Panc1 (cell line): Measurements from ENCODE around the gene RAPGEF1. TPM values are rescaled to one million over a fixed set of nuclear protein-coding genes. Genes with fewer than 3 reads are reported as not detected.

Source experiments
- ATAC-seq: fragments of 200-7000 bp; cut with Tn5 transposase; 2 replicates; pipeline ENCODE4 v1.9.1; 2020; ENCODE audit warnings: mild to moderate bottlenecking, moderate library complexity
- BruUV-seq: library from RNA; stranded (reverse); fragments of 400-500 nt; replicated peaks from 2 replicates; lab custom pipeline; 2021; lab: Mats Ljungman, UMichigan
- CTCF ChIA-PET: fragments of 300-600 bp; sonication (Branson Sonifier 250); formaldehyde crosslinking; loops from one replicate; lab custom pipeline; 2022; ENCODE audit warnings: antibody characterized with exemption; lab: Charles Lee
- POLR2A ChIA-PET: fragments of 300-600 bp; sonication (Branson Sonifier 250); formaldehyde crosslinking; loops from one replicate; lab custom pipeline; 2022; ENCODE audit warnings: antibody characterized with exemption; lab: Charles Lee
- DNase-seq: peaks from one replicate; pipeline ENCODE4 v3.0.0-alpha.2; 2010; ENCODE audit warnings: low read depth, low spot score
- H3K27ac ChIP-seq: 2 replicates; pipeline ENCODE4 v1.5.1; 2011; ENCODE audit warnings: mild to moderate bottlenecking, low read length, inconsistent platforms
- H3K27me3 ChIP-seq: fragments of 200-500 bp; sonication (Bioruptor generic); 2 replicates; pipeline ENCODE4 v1.6.0; 2014; ENCODE audit warnings: low read length, inconsistent platforms; ENCODE audit not compliant: control insufficient read depth, insufficient read depth
- H3K36me3 ChIP-seq: fragments of 200-500 bp; sonication (Bioruptor generic); 2 replicates; pipeline ENCODE4 v1.5.1; 2014; ENCODE audit warnings: inconsistent platforms, mild to moderate bottlenecking, low read length, moderate library complexity; ENCODE audit not compliant: control insufficient read depth, insufficient read depth
- H3K4me1 ChIP-seq: 2 replicates; pipeline ENCODE4 v1.5.1; 2011; ENCODE audit warnings: inconsistent platforms, mild to moderate bottlenecking, low read length, moderate library complexity; ENCODE audit not compliant: control insufficient read depth, insufficient read depth
- H3K4me3 ChIP-seq, 2 experiments: 2 replicates each; pipeline ENCODE4 v1.5.1; 2011 to 2012; ENCODE audit warnings: low read depth in 2 of 2, low read length in 2 of 2, mild to moderate bottlenecking in 2 of 2, inconsistent platforms in 1 of 2, moderate library complexity in 1 of 2
- H3K9me3 ChIP-seq: fragments of 200-500 bp; sonication (Bioruptor generic); 2 replicates; pipeline ENCODE4 v1.5.1; 2014; ENCODE audit warnings: low read depth, mild to moderate bottlenecking, inconsistent platforms, low read length, moderate library complexity; ENCODE audit not compliant: control insufficient read depth, insufficient read depth
- POLR2AphosphoS5 ChIP-seq: IDR thresholded peaks from 2 replicates; pipeline ENCODE4 v1.6.1; 2012; ENCODE audit warnings: mild to moderate bottlenecking, low read depth, low read length, moderate library complexity
- SIN3A ChIP-seq: IDR thresholded peaks from 2 replicates; pipeline ENCODE4 v1.6.1; 2012; ENCODE audit warnings: low read depth, mild to moderate bottlenecking, low read length, moderate library complexity, borderline replicate concordance; ENCODE audit not compliant: insufficient read depth
- TCF7L2 ChIP-seq: IDR thresholded peaks from 2 replicates; pipeline ENCODE4 v1.6.1; 2011; ENCODE audit warnings: mild to moderate bottlenecking, low read depth, low read length, inconsistent platforms
- in situ Hi-C: cut with HindIII; loops from 2 replicates; pipeline ENCODE4 v1.10.0; 2016; ENCODE audit warnings: low sequenced_read_pairs, low pct_unique_long_range_greater_than_20kb
- intact Hi-C: fragments of 100-400 bp; cut with micrococcal nuclease; formaldehyde crosslinking; loops from one replicate; pipeline ENCODE4 v1.10.0; 2022; ENCODE audit not compliant: unreplicated experiment
- total RNA-seq: library from RNA; stranded (reverse); gene quantifications from one replicate; pipeline ENCODE4 v1.2.1, GENCODE V29; 2021; ENCODE audit not compliant: unreplicated experiment
- TF ChIP-seq, protein P1 (sequence below), 2 experiments: IDR thresholded peaks; 2 replicates each; pipeline ENCODE4 v1.6.1; 2011 to 2012; ENCODE audit warnings: low read depth in 2 of 2, control low read depth in 1 of 2, low read length in 1 of 2, mild to moderate bottlenecking in 1 of 2, moderate library complexity in 1 of 2; ENCODE audit not compliant: insufficient read depth in 1 of 2
- TF ChIP-seq, protein P2 (sequence below): fragments of 450-650 bp; IDR thresholded peaks from 2 replicates; pipeline ENCODE4 v1.5.1; 2017; ENCODE audit warnings: mild to moderate bottlenecking

The RAPGEF1 gene
- total RNA-seq, 1 experiment from 2014 or later: 86.8 TPM

DNA sequence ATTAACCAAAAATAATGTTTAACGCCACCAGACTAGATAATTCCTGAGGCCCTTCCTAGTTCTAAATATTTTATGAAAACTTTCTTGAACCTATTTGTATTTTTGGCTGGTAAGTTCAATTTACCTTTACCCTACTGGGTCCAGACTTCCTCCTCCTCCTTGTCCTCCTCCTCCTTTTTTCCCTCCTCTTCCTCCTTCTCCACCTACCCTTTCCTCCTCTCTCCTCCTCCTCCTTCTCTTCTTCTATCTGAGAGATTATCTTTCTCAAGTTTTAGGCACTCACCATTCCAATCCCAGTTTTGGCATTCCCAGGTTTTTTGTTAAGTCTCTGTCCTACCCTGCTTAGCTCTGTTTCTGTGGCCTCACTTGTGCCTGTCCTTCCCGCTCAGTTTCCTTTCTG lies 24.7 kb upstream of the RAPGEF1 start:
- TF ChIP-seq POLR2AphosphoS5 (no peak), TCF7L2 (no peak), SIN3A (no peak)
- TF ChIP-seq, protein P1, sequence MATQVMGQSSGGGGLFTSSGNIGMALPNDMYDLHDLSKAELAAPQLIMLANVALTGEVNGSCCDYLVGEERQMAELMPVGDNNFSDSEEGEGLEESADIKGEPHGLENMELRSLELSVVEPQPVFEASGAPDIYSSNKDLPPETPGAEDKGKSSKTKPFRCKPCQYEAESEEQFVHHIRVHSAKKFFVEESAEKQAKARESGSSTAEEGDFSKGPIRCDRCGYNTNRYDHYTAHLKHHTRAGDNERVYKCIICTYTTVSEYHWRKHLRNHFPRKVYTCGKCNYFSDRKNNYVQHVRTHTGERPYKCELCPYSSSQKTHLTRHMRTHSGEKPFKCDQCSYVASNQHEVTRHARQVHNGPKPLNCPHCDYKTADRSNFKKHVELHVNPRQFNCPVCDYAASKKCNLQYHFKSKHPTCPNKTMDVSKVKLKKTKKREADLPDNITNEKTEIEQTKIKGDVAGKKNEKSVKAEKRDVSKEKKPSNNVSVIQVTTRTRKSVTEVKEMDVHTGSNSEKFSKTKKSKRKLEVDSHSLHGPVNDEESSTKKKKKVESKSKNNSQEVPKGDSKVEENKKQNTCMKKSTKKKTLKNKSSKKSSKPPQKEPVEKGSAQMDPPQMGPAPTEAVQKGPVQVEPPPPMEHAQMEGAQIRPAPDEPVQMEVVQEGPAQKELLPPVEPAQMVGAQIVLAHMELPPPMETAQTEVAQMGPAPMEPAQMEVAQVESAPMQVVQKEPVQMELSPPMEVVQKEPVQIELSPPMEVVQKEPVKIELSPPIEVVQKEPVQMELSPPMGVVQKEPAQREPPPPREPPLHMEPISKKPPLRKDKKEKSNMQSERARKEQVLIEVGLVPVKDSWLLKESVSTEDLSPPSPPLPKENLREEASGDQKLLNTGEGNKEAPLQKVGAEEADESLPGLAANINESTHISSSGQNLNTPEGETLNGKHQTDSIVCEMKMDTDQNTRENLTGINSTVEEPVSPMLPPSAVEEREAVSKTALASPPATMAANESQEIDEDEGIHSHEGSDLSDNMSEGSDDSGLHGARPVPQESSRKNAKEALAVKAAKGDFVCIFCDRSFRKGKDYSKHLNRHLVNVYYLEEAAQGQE (IDR thresholded peaks at IDR 0.05; ENCODE audit: insufficient read depth in 1 of 2, low read depth in 2 of 2, low read length in 1 of 2): no peak
- TF ChIP-seq, protein P2, sequence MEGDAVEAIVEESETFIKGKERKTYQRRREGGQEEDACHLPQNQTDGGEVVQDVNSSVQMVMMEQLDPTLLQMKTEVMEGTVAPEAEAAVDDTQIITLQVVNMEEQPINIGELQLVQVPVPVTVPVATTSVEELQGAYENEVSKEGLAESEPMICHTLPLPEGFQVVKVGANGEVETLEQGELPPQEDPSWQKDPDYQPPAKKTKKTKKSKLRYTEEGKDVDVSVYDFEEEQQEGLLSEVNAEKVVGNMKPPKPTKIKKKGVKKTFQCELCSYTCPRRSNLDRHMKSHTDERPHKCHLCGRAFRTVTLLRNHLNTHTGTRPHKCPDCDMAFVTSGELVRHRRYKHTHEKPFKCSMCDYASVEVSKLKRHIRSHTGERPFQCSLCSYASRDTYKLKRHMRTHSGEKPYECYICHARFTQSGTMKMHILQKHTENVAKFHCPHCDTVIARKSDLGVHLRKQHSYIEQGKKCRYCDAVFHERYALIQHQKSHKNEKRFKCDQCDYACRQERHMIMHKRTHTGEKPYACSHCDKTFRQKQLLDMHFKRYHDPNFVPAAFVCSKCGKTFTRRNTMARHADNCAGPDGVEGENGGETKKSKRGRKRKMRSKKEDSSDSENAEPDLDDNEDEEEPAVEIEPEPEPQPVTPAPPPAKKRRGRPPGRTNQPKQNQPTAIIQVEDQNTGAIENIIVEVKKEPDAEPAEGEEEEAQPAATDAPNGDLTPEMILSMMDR: no peak
- H3K36me3 ChIP-seq: no peaks in the 10 kb centered on the region
- H3K4me3 ChIP-seq: no peak overlapping the region
- in situ Hi-C loops (no loop called here), intact Hi-C loops (loop anchor here (5.0 to 10.0 kb wide), 2 partner anchors 400 to 488 kb away; partner anchors contain the start of gene NTNG2)
- H3K27me3 ChIP-seq: no peaks in the 10 kb centered on the region
- ChIA-PET POLR2A (no interaction called here), CTCF (no interaction called here)
- H3K4me1 ChIP-seq: no peaks in the 10 kb centered on the region
- BruUV-seq: no TSS peak
- no peaks in the 10 kb centered on the region for H3K9me3 ChIP-seq
- ATAC-seq (no peak), DNase-seq (no peak)
- H3K27ac ChIP-seq: no peak overlapping the region

DNA sequence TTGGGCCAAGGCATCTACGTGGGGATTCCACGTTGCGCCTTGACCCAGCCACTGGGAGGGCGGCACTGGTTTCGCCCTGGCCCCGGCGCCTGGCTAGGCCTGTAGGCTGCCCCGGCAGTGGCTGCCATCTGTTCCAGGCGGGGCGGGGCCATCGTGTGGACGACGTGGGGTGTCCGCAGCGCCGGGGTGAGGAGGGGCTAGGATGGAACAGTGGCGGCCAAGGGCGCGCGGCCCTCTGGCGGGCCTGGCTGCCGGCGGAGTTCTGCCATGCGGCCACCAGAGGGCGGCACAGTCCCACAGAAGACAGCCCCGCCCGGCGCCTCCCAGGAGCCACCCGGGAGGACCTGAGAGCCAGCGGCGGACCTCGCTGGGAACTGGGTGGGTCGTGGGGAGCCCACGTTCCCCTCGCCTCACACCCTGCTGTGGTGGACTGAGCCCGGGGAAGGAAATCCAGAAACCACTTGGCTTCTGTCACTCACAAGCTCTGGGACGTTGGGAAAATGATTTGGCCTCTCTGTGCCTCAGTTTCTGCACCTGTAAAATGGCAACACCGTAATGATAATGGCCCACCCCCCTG lies 22.6 kb upstream of the RAPGEF1 start:
- ATAC-seq (peak; percentile 94), DNase-seq (no peak)
- Histone ChIP-seq H3K9me3 (no peaks in the 10 kb centered on the region), H3K27ac (no peak overlapping the region), H3K36me3 (no peaks in the 10 kb centered on the region), H3K4me3 (no peak overlapping the region; a peak in 1 of 4 replicates), H3K27me3 (no peaks in the 10 kb centered on the region), H3K4me1 (no peaks in the 10 kb centered on the region)
- in situ Hi-C loops: no loop called here
- POLR2A ChIA-PET: no interaction called here
- no TSS peak for BruUV-seq
- CTCF ChIA-PET: interaction anchor here (0.6 to 1.0 kb wide), 3 partner anchors 18 to 497 kb away, joined by 3 read pairs; no protein-coding TSS in a partner anchor
- intact Hi-C loops: loop anchor here (5.0 to 10.0 kb wide), 2 partner anchors 402 to 490 kb away; partner anchors contain the start of gene NTNG2
- TF ChIP-seq TCF7L2 (no peak), SIN3A (no peak), POLR2AphosphoS5 (no peak)
- TF ChIP-seq, protein P1 (IDR thresholded peaks at IDR 0.05; ENCODE audit: insufficient read depth in 1 of 2, low read depth in 2 of 2, low read length in 1 of 2): no peak
- TF ChIP-seq, protein P2: peak; percentile 85
